CD4-positive, alpha-beta T cell treated with Interferon gamma for 1 hour (primary cell): ENCODE measurements around the gene TYW1B.
"Not testable (repeated sequence)": the region's sequence is repeated elsewhere in the genome, so short reads cannot be mapped to it uniquely, and the experiment has no call there.

Source experiments
- DNase-seq: peaks from one replicate; pipeline ENCODE4 v3.0.0-alpha.2; 2020

The TYW1B gene

GRCh38 chr7:72540923-72541322 is 287.1 kb downstream of the TYW1B start:
- DNase-seq: no peak

- no peak for DNase-seq
These were observed 287.8 kb downstream of the TYW1B start for GRCh38 chr7:72540106-72540611.

- DNase-seq: no peak
These were observed 288.3 kb downstream of the TYW1B start for GRCh38 chr7:72539702-72540101.

GRCh38 chr7:72538856-72539255 is 289.1 kb downstream of the TYW1B start:
- DNase-seq: no peak

GRCh38 chr7:72538147-72538546 is 289.9 kb downstream of the TYW1B start:
- DNase-seq: no peak

GRCh38 chr7:72536038-72536437 is 292.0 kb downstream of the TYW1B start:
- DNase-seq: not testable (repeated sequence)

- not testable (repeated sequence) for DNase-seq
These were observed 297.0 kb downstream of the TYW1B start for GRCh38 chr7:72531048-72531447.
